ENCODE data around the gene SNCA.

SNCA gene

DNA sequence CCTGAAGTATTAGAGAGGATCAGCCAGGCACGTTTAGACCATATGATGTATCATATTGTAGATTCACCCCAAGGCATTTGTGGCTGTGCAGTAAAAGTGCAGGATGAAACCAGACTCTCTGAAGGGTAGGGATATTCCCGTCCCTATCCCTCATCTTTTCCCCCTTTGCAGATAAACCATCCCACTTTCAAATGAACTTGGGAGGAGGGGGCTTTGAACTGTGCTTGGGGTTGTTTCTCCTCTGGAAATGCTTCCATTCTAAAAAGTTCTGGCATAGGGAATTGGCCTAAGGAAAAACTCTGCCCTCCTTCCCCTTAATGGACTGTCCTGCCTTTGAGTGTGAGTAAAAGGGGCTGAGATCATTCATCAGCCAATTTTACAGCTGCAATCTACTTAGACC lies 23.8 kb downstream of the SNCA start:
- no peak for DNase-seq

DNA sequence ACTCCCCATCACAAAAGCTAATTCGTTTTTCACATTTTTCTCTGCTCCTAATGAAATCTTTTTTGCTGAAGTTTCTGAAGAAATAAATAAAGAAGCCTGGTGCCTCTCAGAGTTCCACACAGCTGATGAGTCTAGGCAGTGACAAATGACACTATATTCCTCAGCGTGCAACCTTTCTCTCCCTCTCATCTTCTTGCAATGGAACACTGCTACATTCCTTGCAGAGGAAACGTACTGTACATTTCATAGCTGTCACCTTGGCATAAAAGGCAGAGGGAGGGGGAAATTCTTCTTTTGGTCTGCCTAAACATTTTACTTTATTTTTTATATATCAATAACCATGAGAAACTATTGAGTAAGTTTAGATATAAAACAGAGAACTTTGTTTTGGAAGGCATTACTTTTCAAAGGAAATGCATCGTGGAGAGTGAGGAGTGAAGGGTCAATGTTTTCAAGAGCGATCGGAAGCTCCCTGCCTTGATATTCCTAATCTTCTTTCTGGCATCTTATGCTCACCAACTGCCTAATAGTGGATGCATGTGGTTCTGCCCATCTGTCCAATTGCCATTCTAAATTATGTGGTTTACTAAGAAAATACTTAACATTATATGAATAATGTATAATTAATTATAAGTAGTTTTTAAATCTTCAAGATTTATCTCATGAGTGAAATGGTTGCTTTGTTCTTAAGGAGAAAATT lies 29.4 kb downstream of the SNCA start:
- DNase-seq: no peak

GRCh38 chr4:89805297-89805696 lies 31.7 kb downstream of the SNCA start:
- no peak for DNase-seq

- DNase-seq: no peak
These were observed 33.0 kb downstream of the SNCA start for GRCh38 chr4:89803915-89804314.

DNA sequence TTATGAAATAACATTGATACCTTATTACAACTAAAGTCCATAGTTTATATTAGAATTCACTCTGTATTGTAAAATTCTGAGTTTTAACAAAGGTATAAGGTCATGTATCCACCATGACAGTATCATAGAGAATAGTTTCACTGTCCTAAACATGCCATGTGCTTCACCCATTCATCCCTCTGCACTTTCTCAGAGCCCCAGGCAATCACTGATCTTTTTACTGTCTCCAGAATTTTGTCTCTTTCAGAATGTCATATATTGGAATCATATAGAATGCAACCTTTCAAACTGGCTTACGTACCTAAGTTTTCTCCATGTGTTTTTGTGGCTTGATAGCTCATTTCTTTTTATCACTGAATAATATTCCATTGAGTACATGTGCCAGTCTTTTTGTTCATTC lies 33.9 kb downstream of the SNCA start:
- no peak for DNase-seq

DNA sequence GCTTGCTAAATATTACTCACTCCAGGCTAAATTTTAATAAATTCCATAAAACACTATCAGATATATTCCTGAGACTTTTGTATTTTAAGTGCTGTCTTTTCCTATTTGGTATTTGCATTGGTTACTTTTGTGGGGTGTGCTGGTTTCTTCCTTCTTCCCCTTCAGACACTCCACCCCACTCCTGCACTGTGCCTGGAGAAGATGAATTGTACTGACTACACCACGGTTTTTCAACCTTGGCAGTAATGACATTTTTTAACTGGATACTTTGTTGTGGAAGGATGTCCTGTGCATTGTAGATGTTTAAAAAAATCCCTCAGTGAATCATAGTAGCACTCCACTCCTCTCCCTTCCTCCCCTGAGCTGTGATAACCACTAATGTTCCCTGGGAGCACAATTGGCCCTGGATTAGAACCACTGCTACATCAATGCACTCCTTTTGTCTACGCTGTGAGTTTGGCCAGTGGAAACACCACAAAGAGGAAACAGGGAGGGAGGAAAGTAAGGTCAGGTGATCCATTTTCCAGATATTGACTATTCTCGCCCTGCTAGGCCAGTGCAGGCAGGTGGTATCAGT lies 36.3 kb downstream of the SNCA start:
- no peak for DNase-seq

- DNase-seq: no peak
These were observed 36.9 kb downstream of the SNCA start for GRCh38 chr4:89800012-89800516.

DNA sequence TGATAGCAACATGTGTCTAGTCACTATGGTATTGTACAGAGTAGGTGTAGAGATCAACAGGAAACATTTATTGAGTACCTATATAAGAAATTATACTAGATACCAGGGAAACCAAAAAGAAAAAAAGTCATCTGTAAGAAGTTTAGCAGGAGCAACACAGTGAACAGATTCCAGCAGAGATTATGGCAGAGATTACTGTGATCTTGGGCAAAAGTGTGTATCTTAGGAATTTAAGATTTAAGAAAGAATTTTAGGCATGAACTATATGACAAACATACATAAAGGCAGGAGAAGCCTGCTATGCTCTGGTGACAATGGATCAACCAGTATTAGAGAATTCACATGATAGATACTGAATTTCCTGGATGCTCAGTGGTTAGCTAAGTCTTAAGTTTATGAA lies 37.9 kb downstream of the SNCA start:
- DNase-seq: no peak

- DNase-seq: no peak
These were observed 39.8 kb downstream of the SNCA start for GRCh38 chr4:89797117-89797516.

- peak in 2 of 4 experiments; percentile 5 for DNase-seq
These were observed 48.5 kb downstream of the SNCA start for GRCh38 chr4:89788206-89789072.

- no peak for DNase-seq
These were observed 52.2 kb downstream of the SNCA start for GRCh38 chr4:89784686-89785231.

GRCh38 chr4:89781321-89781720 lies 55.6 kb downstream of the SNCA start:
- no peak for DNase-seq

- no peak for DNase-seq
These were observed 63.2 kb downstream of the SNCA start for GRCh38 chr4:89773805-89774204.

DNA sequence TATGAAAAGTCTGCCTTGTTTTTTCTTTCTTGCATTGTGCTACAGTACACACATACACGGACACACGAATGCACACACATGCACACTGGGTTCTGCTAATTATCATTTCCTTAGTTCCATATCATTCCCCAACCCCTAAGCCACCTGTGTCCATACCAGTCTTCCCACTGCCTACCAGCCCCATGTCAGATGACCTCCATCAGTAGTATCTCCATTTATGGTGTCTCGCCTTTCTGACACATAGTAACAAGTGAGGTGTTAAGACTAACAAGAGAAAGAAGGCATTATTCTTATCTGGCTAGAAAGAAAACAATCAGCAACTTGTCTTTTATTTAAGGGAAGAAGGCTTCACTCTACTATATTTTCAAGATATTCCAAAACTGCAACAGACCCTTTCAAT lies 67.1 kb downstream of the SNCA start:
- no peak for DNase-seq

- DNase-seq: no peak
These were observed 69.0 kb downstream of the SNCA start for GRCh38 chr4:89767924-89768323.

GRCh38 chr4:89765966-89766365 lies 71.0 kb downstream of the SNCA start:
- DNase-seq: no peak

DNA sequence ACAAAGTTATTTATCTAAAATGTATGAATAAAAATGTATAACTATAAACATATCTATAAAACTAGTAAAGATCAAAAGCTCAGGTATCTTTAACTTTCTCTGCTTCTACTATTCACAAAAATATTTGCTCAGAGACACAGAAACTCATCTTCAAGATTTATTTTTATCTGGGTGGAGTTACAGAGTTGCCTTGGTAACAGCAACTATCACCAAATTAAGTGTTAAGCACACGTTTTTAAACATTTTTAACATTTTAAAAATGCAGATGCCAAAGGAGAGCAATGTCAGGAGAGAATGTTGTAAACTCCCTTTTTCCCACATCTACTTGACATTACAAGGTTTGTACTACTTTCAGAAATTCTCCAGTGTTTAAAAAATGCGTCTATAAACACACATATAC lies 71.4 kb downstream of the SNCA start:
- no peak for DNase-seq

- no peak for DNase-seq
These were observed 74.7 kb downstream of the SNCA start for GRCh38 chr4:89762311-89762710.

DNA sequence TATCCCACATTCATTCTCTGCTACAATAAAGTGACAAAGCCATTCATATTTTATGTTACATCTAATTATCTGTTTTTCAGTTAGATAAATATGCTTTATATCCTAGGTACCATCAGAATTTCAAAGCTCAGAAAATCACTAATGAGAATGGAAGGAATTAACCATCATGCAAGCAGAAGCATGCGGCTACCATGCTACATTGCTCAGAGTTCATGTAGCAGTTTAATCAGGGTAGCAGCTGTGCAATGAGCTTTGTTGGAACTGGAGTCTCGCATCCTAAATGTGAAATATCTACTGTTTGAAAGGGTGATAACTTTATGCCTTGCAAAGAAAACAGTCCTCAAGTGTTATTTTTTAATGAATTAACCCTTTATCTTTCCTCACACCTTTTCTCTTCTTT lies 77.5 kb downstream of the SNCA start:
- no peak for DNase-seq

DNA sequence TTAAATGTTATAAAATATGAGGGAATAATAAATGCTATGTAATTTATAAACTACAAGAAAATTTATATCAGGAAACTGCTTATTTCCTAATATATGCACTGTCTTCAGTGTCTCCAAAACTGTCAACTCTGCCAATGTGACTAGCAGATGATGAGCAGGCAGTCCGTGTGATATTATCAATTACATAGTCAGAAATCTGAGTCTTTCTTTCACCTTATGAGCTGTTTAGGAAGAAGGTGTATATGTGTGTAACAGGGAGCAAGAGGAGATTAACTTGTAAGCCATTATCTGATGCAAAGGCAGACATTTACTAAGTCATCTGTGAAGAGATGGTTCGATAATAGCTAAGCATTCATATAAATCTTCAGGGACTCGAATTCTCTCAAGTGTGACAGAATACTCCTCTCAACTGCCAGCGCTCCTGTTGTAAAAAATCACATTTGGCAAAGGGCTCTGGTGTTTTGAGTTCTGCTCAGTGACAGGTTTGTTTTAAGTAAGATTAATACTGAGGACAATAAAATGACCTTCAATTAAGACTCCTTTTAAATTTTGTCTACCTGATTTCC lies 79.7 kb downstream of the SNCA start:
- no peak for DNase-seq

DNA sequence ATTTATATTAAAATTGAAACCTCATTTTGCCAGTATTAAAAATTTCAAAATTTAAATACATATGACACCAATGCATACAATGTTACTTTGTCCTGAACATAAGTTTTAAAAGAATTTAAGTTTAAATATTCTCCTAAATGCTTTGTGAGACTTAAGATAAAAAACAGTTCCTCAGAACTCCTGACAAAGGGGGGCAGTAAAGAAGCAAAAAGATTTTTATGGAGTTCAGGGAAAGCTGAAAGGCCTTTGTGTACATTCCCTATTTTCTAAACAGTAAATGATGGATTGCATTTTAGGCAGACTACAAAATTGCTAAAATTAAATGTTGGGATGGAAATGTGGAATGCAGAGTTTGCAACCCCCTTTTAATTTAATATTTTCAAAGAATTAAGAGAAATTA lies 81.7 kb downstream of the SNCA start:
- peak in 1 of 4 experiments; percentile 5 for DNase-seq

DNA sequence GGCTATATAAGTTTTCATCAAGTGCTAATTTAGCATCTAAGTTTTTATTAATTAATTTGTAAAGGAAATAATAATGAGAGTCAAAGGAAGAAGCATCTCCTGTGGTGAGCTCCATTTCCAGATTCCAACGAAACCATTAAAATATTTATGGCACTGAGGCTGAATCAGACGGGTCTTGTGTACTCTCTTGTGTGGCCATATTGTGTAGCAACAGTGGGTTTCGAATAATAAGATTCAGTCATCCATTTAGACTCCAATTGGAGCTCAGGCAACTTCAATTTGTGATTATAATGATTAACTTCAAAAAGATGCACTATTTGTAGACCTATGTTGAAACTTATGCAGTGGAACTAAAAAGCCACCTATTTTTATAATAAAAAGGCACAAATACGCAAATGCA lies 82.4 kb downstream of the SNCA start:
- no peak for DNase-seq

DNA sequence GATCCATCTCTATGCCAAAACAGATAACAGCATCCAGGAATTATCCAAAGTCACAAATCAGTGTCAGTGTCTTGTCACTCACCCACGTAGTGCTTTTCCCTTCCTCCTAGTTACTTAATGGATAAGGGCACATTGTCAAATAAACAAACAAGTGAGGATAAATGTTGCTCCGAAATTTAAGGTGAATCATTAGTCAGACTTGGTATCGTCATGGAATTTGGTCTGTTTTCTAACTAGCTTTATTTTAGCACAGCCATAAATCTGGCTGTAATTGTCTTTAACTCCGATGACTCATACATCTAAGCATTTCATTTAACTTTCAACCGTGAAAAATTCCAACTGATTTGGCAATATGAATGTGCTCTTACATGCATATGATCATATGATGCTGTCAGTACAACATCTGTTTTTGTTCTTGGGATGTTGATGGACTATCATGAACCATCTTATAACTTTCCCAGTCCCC lies 83.3 kb downstream of the SNCA start:
- DNase-seq: peak in 2 of 4 experiments; percentile 4 to 5
